ENCODE measurements around the gene XXYLT1.

The XXYLT1 gene

DNA sequence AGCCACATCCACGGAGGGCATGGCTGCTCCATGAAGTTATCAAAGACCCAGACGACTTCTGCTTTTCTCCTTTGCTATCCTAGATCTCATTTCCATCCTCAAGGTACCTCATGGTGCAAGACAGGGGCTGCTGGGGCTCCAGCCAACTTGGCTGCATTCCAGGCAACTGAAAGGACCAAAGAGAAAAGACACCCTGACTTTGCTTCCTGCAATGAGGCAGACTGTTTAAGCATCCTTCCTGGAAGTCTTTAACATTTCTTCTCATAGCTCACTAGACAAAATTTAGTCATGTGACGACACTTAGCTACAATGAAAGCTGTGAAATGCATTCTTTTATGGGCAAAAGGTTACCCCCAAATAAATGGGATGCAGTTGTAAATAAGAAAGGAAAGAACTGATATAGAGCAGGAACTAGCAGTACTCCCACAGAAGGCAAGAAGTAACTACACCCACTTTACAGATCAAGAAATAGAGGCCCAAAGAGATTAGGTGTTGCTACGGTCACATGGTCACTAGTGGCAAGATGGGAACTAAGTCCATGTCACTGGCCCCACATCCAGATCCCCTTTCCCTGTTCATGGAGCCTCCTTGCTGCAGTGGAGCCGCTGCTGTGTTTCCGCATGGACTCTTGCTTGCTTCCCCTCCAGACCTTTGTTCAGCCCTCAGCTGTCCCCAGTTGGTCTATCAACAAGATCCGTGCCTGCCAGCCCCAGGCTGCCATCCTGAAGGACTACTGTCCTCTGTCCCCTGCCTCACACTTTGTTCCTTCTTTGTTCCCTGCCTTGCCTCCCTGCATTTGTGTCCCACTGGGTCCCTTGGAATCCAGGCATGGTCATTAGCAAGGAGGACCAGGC is 107.0 kb downstream of the XXYLT1 start:
- no peak for DNase-seq

DNA sequence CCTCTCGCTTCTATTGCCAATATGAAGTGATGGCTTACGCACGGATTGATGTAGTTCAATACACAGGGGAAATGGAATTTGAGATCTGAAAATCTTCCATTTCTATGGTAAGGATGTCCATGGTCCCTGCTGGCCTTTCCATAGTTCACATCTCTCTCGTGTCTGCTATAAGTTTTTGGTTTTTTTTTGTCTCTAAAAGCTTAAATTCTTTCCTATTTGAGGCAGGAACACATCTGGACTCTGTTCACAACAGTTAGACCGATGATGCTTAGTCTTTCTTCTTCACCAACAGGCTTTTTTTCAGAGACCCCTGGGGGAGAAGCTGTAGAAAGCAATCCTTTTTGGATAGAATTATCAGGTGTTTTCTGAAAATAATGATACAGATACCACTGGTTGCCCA is 108.1 kb downstream of the XXYLT1 start:
- no peak for DNase-seq

DNA sequence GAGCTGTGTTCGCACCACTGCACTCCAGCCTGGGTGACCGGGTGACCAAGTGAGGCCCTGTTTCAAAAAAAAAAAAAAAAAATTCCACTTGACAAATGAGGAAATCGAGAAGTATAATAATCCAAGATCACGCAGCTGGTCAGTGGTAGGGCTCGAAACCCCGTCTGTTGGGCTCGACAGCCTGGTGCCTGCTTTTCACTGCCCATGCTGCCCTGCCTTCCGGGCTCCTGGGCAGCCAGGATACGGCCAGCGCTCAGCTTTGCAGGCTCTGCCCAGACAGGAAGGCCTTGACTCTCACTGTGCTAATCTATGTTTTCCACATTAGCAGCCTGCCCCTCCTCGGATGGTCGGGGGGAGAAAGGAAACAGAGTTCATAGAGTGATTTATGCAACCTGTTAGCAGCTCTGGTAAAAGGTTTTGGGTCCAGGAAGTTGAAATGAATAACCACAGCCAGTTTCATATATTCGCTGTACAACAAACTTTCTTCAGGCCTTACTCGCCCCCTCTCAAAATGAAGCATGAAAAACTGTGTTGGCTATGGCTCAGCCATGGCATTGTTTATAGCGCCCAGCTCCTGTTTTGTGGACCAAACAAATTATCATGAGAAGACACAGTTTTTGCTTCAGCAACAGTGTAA is 108.8 kb downstream of the XXYLT1 start:
- DNase-seq = no peak

DNA sequence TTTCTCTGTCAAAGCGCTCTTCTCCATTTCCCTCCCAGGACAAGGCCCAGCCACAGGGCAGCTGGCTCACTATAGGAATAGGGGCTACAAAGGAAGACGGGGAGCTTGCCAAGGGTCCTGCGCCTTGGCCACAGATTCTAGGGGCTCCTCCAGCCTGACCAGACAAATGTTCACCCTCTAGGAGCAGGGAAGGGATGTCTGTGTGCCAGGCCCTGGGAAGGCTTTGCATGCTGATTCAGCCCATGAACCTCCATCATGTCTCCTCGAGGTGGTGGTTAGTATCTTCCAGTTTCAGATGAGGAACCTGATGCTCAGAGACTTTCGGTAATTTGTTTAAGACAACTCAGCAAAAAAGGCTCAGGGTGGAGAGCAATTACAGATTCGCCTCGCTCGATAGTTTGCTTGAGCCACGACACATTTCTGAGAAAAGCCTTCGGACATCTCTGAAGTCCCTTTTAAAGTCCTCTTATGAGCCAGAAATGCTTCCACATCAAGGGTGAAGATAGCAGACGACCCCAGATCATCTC is 110.0 kb downstream of the XXYLT1 start:
- no peak for DNase-seq

DNA sequence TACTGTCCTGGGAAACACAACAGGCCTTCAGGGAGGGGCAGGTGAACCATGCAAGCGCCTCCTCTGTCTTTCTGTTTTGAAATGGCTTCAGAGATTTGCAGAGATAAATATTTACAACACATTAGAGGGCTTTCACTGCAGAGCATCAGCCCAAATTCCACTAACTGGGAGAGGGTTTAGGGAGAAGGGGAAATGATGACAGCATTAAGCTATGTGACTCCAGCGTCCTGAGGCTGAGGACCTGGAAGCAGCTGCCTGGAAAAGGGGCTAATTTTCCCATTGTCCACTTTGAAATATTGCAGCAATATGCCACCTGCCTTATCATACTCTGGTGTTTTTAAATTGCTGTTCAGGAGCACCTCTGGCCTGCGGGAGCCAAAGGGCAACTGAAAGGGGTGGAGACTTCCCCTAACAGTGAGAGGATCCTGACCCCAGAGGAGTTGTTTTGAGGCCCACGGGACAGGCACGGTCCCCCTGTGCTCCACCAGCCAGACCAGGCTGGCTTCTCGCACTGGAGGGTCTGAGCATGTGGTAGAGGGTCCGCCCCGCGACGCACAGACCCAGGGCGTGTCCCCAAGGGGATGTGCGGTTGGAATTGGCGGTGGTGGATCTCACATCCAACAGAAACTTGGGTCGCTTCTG is 110.6 kb downstream of the XXYLT1 start:
- DNase-seq = no peak

DNA sequence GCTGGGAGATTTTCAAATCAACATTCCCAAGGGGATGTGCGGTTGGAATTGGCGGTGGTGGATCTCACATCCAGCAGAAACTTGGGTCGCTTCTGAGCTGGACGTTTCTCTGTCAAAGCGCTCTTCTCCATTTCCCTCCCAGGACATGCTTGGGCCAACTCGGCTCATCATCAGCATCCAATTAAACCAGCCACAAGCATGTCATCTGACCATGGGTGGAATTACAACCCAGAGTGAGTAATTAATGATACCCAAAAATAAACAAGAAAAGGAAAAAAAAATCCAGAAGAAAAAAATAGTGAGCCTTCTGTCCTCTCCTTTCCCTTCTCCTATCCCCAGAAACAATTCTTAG is 111.2 kb downstream of the XXYLT1 start:
- DNase-seq = no peak

DNA sequence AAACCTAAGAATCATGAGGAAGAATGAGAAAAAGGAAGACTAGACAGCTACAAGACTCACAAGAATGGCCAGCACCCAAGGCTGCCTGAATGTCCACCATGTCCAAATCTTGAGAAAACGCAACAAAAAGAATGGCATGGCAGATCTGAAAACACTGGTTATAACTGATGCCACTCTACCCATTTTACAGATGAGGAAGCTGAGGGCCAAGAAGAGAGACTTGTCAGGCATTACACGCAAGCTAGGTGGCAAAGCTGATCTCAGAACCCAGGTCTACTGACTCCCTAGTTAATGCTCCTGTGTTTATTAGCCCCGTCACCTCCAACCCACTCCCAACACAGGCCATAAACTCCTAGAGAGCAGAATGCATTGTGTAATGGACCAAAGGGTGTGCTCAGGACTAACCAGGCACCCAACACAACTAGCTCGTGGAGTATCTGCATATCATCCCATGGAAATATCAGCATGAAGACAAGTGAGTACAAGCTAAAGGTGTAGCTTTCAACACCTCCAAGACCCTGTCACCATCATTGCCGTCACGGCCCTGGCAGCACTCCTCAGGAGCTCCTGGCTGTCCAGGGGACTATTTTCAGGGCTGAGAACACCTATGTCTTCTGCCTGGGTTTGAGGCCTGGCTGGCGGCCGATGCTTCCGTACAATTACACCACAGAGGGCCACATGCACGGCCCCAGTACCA is 111.7 kb downstream of the XXYLT1 start:
- DNase-seq = no peak

DNA sequence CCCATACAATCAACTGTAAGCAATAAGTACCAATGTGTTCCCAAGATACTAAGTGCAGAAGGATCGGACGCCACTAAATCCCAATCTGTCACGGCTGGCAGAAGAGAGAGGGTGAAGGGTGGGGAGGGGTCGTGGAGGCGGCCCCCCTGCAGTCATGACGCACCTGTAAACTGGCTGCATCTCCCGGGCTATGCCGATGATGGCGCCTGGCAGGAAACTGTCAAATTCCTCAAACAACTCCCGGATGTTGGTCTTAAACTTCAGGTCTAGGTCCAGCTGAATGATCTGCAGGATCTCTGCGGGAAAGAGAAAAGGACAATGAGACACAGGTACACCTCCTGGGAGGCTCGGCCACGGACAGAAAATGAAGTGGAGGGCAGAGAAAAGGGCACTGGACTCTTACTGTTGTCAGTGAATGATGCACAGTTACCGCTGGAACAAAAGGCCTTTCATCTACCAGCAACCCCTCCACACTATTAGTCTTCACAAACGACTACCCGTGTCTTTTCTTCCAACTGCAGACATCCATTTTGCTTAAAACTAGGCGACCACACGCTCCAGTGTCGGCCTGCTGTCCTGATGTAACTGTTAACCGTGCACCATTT is 114.6 kb downstream of the XXYLT1 start:
- DNase-seq = no peak

DNA sequence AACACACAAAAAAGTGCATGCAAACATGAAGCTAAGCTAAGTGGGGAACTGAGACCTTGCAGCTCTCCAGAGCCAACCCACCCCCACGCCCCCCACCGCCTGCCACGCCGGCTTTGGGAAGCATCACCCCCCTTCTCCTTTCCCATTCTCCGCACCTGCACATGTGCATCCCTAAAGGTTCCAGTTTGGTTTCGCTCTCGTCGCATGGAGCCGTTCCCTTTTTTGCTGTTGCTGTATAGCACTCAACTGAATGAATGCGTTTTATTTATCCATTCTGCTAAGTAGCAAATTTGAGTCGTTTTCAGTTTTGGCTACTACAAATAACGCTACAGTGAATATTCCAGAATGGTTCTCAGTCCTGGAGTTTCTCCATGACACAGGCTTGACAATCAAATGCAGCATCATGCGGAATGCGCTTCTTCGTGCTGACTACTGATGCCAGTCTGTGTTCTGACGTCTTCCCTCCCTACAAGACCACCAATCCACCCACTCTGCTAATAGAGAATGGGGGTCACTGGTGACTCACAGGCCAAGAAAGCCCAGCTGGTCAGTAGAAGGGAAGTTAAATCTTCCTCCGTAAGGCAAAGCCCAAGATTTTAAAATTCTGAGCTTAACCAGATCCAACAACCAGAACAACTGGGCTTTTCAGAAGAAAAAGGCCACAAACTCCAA is 115.3 kb downstream of the XXYLT1 start:
- no peak for DNase-seq

DNA sequence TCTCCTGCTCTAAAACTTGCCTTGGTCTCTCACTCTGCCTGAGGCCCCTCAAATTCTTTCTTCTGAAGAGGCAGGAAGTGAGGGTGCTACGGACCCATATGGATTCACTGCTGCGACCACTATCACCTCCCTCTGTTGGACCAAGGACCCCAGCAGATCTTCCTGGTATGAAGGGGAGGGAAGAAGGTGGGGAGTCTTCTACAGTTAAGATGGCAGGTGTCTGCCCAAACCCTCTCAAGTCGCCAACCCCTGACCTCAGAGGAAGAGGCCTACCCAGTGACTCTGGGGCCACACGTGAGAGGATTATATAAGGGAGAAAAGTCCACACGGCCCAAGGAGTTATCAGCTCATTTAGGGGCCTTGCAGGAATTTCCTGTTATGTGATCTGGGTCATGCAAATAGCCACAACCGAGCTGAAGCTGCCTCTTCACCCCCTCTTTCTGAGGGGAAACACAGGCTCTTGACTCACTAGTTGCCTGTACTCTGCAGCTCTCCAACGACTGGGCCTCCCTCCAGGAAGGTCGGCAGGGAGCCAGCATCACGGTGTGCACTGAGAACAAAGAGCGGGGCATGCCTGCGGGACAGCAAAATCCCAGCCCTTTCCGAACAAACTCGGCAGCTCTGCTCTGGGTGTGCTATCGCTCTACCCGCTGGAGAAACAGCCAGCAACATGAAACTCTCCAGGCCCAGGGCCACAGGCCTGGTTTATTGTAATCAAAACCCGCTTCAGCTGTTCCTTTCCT is 116.0 kb downstream of the XXYLT1 start:
- DNase-seq = no peak

DNA sequence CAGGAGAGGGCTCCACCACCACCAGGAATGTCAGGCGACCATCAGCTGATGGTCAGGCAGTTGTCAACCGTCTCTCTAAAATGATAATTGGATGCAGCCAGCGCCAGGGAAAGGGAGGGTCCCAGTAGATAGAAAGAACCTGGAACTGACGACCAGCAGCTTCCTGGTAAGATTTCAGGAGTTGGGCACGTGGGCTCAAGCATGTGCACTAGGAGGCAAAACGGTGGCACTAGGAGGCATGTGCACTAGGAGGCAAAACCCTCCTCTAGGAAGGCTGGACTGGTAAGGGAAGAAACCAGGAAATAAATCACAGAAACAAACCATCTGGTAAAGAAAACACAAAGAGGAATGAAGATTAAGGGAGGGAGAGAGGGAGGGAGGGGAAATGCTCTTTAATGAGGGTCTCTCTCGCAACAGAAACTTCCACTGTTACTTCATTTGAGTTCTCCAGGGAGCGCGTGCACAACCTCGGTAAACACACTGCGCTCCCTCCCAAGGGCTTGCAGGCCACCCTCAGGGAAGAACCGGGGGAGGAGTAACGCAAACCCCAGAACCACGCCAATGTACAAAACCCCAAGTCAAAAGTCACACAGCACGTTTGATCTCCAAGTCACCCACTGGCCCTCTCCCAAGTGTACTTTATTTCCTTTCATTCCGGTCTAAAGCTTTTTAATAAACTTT is 116.7 kb downstream of the XXYLT1 start:
- DNase-seq = no peak

DNA sequence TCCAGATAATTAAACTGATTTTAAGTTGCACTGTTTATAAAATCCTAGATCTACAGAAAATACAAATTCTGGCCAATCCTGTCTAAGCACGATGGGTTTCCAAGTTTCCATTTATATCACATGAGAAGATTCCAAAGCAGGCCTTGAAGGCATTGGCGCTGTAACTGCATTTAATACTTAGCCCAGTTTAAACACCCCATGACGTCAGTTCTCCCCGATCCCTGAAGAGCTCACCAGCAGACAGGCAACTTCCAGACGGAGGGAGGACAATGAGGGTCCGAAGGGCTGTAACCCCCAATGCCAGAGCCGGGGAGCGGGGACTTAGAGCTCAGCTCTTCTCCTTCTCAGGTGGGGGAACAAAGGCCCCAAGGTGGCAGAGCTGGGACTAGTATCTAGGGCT is 117.3 kb downstream of the XXYLT1 start:
- DNase-seq = no peak

DNA sequence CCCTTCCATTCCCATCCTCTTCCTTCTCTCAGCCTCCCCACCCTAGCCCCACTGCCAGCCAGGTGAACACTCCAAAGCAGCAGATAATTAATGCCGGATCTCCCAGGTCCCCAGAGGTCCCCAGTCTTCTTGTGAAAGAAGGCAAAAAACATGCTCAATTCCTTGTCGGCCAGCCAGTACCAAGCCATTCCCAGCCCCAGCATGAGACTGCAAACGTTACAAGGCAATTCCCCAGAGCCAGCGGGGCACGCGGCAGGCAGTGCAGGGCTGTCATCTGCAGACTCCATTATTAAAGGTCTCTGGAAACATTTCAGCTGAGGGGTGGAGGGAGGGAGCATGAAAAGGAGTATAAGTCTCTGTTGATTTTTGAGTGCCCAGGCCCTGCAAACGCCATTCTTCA is 117.8 kb downstream of the XXYLT1 start:
- no peak for DNase-seq

DNA sequence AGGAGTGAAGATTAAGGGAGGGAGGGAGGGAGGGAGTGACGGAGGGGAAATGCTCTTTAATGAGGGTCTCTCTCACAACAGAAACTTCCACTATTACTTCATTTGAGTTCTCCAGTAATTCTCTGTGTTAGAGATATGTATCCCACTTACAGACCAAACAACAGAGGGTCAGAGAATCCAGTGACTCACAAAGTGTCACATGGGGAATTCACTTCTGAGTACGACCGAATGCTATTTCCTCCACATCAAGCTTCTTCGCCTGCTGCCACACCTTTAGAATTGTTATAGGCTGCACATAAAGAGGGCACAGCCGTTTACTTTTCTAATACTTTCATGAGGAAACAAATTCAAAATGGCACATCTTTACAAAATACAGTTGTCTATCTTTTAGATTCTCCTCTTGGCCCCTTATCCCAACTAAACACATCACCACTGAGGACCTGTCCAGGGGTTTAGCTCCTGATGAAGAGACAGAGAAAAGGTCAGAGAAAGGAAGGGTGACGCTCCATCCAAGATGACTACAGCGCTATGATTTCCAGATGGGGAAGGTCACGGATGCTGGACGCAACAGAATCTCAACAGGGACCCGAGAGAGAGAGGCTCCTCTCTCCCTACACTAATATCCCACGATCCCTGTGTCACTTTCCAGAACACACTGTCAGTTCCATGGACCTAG is 119.0 kb downstream of the XXYLT1 start:
- DNase-seq = no peak

DNA sequence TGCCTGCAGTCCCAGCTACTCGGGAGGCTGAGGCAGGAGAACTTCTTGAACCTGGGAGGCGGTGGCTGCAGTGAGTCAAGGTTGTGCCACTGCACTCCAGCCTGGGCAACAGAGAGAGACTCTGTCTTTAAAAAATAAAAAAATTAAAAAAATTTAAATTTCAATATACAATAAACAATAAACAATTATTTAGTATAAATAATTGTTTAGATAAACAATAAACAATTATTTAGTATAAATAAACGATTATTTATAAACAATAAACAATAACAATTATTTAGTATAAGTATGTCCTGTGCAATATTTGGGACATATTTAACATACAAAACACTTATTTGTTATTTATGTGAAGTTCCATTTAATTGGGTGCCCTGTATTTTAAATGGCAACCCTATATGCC is 119.6 kb downstream of the XXYLT1 start:
- DNase-seq = no peak

DNA sequence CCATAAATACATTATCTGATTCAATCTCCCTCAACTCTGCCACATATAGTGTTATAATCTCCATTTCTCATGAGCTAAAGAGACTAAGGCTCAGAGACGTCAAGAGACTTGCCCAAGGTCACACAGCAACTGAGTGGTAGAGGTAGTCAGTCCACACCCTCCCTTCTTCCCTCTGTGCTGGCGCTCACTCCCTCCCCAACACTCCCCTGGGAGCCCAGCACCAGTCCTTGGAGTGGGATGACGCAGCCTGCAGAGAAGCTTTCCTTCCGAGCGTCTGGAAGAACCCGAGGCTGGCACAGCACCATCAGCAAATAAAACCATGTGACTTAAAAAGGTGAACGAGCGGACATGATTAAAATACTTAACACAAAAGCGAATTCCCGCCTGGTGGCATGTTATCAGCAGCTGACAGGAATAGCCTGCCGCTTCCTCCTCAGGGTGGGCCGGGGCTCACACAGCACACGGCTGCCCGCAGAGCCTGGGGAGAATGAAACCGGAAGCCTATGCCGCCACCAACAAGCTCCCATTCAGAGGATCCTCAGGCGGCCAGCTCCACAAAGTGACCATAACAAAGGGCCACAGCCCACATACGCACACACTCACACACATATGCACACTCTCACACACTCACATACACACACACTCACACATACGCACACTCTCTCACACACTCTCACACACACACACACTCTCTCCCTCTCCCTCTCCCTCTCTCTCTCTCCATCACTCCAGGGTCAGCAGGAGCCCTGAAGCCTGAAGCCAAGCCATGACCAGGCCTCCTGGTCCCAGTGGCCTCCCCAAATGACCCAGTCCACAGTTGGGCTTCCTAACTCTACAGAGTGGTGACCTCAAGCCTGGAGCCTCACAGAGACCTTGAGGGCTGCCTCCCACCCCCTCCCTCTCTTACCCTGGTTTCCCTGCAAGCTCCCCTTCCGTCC is 120.5 kb downstream of the XXYLT1 start:
- peak in 1 of 4 experiments; percentile 12 for DNase-seq

DNA sequence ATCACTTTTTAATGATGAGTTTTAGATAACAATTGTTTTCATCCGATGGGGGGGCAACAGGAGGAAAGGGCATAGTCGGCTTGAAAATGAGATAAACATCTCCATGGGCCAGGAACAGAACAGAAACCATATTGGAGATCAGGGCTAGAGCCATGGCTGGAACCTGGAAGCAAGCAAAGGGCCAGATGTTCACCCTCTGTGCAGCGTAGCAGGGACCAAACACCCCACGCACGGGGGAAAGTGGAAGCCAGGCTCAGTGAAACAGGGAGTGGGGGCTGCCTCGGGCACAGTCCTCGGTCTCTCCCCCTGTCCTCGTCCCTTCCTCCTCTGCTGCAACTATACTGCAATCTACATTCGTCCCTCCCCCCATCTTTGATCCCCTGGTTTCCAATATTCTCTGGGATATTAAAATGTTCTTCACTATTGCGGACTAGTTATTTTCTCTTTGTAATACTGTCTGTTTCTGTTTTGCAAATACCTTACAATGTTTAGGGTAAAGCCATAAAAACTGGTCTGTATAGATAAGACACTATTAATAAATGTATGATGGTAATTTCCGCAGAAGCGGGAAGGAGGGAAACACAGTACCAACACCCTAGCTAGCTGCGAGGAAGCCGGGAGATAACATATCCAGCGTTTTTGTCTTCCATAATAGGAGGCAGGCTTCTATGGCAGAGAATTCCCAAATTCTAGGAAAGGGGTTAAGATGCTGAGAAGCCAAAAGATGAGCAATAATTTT is 121.5 kb downstream of the XXYLT1 start:
- DNase-seq = no peak

DNA sequence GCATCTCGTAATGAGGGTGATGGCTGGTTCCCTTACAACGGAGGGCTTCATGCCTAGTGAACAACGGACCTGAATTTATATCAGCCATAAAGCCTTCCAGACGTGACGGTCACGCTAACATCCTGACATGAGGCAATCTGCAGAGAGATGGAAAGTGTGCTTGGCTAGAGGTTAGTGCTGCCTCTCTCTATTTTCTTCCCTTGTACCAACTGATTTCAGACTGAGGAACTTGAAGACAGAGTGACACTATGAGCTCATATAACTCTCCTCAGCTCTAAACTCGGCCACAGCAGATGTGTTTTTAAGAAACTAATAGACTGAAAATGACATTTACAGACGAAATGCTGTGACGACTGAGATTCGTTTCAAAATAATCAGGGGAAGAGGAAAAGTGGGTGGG is 122.4 kb downstream of the XXYLT1 start:
- DNase-seq = no peak
